Measurements from ENCODE around the gene SLC1A3.
"Not testable (repeated sequence)": the region's sequence is repeated elsewhere in the genome, so short reads cannot be mapped to it uniquely, and the experiment has no call there.

SLC1A3 gene

DNA sequence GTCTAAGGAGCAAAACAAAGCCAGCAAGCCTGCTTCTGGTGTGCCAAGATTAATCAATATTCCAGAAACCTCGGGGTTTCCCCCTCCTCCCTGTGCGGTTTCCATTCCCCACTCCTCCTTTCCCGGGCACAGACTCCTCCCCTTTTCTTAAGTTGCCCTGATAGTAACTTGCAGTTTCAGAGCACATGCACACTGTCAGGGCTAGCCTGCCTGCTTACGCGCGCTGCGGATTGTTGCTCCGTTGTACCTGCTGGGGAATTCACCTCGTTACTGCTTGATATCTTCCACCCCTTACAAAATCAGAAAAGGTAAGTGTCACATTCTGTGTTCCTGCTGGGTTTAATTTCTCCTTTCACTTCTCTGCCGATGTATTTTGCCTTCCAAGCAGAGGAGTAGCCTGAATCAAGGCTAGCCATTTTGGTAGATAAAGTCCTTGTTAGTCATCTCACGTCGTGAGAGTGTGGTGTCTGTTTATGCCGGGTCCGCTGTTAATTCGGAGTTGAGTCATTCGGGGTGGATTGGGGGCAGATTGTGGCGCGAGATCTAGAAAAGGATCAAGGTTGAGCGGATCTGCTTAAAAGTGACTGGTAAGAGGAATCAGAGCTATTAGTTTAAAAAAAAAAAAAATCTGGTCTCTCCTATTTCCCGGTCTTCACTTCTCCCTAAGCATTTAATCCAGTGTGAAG is at the start of gene SLC1A3:
Gene SLC1A3 (plus strand): TSS at position 179 of the 686 bp plus-strand sequence. CDS start 1,818 bp downstream, outside the sequence.
- no peaks in the 10 kb centered on the region for H3K4me1 ChIP-seq (ENCODE audit: control insufficient read depth, insufficient read depth, low read length)
- no peaks in the 10 kb centered on the region for H3K9me3 ChIP-seq (ENCODE audit: control insufficient read depth, low read length)
- peak within 1 kb of the TSS; percentile 44 for H3K4me3 ChIP-seq (ENCODE audit: low read length)
- peaks cover 4% of the 10 kb centered on the region for H3K27me3 ChIP-seq (ENCODE audit: control insufficient read depth, insufficient read depth, low read length)
- H3K9ac ChIP-seq (ENCODE audit: low read length), result peak within 1 kb of the TSS; percentile 36
- no peaks in the 10 kb centered on the region for H3K36me3 ChIP-seq (ENCODE audit: control insufficient read depth, insufficient read depth, low read length)

DNA sequence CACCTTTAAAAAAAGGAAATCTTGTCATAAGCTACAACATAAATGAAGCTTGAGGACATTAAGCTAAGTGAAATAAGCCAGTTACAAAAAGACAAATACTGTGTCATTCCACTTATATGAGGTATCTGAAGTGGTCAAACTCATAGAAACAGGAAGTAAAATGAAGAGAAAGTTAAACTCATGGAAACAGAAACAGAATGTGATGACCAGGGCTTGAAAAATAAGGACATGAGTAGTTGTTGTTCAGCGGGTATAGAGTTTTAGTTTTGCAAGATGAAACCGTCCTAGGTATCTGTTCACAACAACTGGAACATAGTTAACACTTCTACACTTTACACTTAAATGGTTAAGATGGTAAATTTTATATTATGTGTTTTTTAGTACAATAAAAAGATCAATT is 47.8 kb upstream of the SLC1A3 start:
- Histone ChIP-seq H3K4me1 (ENCODE audit: control insufficient read depth, insufficient read depth, low read length) (no peaks in the 10 kb centered on the region), H3K9me3 (ENCODE audit: control insufficient read depth, low read length) (no peaks in the 10 kb centered on the region), H3K4me3 (ENCODE audit: low read length) (no peak overlapping the region)

DNA sequence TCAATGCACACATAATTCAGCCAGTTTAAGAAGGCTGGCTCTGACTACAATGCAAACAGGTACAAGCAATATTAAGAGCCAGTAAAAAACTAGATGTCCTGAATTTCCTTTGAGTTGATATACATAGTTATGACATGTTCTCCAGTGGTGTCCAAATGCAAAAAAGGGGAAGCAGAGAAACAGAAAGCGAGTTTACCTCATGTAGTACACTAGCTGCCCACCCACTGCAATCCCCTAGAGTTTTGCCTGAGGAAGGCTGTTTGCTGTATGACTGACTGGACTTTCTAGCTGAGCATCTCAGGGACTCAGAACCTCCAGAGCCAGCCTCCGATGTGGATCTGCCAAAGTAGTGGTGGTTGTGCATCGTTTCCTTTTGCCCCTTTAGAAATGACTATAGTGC is 44.8 kb upstream of the SLC1A3 start:
- Histone ChIP-seq H3K36me3 (ENCODE audit: control insufficient read depth, insufficient read depth, low read length) (no peaks in the 10 kb centered on the region), H3K27me3 (ENCODE audit: control insufficient read depth, insufficient read depth, low read length) (no peaks in the 10 kb centered on the region), H3K4me3 (ENCODE audit: low read length) (no peak overlapping the region), H3K9ac (ENCODE audit: low read length) (no peak overlapping the region), H3K4me1 (ENCODE audit: control insufficient read depth, insufficient read depth, low read length) (no peaks in the 10 kb centered on the region), H3K9me3 (ENCODE audit: control insufficient read depth, low read length) (no peaks in the 10 kb centered on the region)

More for the DNA sequence above, 47.8 kb upstream of the SLC1A3 start:
- no peaks in the 10 kb centered on the region for H3K27me3 ChIP-seq (ENCODE audit: control insufficient read depth, insufficient read depth, low read length)
- no peak overlapping the region for H3K9ac ChIP-seq (ENCODE audit: low read length)
- H3K36me3 ChIP-seq (ENCODE audit: control insufficient read depth, insufficient read depth, low read length), result no peaks in the 10 kb centered on the region

DNA sequence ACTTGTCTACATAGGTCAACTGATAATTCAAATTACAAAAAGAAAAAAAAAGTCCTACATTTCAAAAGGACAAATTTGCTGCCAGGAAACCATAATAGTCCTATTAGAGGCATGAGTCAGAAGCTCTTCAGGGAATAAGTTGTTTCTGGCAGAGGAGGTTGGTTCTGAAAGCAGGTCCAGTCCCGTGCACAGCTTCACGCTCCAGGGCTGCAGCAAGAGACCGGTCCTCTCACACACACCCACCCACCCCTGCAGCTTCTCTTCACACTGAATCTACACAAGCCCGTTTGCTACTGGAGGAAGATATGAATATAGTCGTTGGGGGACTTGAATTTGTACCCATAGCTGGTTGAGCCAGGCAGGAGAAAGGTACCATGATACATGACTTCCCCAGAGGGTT is 36.9 kb upstream of the SLC1A3 start:
- no peaks in the 10 kb centered on the region for H3K4me1 ChIP-seq (ENCODE audit: control insufficient read depth, insufficient read depth, low read length)
- no peak overlapping the region for H3K9ac ChIP-seq (ENCODE audit: low read length)
- H3K36me3 ChIP-seq (ENCODE audit: control insufficient read depth, insufficient read depth, low read length), result no peaks in the 10 kb centered on the region
- H3K9me3 ChIP-seq (ENCODE audit: control insufficient read depth, low read length), result no peaks in the 10 kb centered on the region
- H3K27me3 ChIP-seq (ENCODE audit: control insufficient read depth, insufficient read depth, low read length), result no peaks in the 10 kb centered on the region
- H3K4me3 ChIP-seq (ENCODE audit: low read length), result no peak overlapping the region

DNA sequence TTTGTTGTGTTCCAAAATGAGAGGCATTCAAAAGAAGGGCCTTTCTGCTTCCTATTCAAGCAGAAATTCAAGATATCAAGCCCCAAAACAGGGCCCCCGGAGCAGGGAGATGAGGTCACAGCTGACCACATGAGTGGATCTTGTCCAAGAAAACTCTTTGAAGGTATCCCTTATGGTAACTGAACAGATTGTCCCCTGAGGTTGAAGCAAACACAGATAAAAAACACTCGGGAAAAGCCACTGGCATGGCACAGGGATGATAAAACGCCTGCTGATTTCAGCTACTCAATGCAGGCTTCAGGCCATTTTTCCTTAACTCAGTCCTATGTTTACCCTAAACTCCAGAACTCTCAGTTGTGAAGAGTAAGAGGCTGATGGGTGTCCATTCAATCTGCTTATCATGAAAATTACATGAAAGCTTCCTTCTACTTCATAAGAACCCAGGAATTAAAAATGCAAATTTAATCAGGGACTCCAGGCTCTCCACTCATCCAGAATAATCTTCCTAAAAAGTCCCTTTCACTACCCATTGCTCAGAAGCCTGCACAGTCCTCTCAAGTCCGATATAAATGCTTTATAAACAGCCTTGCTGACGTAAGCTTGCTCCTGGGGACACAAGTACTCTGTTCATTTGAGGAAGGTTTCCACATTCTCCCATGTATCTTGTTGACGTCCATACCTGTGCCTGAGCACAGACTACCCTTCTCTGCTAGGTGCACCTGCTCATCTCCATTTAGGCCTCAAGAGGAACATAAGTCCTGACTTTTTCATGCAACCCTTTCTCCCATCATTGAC is 35.9 kb upstream of the SLC1A3 start:
- Histone ChIP-seq H3K4me3 (ENCODE audit: low read length) (no peak overlapping the region), H3K27me3 (ENCODE audit: control insufficient read depth, insufficient read depth, low read length) (no peaks in the 10 kb centered on the region), H3K9me3 (ENCODE audit: control insufficient read depth, low read length) (no peaks in the 10 kb centered on the region), H3K4me1 (ENCODE audit: control insufficient read depth, insufficient read depth, low read length) (no peaks in the 10 kb centered on the region), H3K9ac (ENCODE audit: low read length) (no peak overlapping the region), H3K36me3 (ENCODE audit: control insufficient read depth, insufficient read depth, low read length) (no peaks in the 10 kb centered on the region)

DNA sequence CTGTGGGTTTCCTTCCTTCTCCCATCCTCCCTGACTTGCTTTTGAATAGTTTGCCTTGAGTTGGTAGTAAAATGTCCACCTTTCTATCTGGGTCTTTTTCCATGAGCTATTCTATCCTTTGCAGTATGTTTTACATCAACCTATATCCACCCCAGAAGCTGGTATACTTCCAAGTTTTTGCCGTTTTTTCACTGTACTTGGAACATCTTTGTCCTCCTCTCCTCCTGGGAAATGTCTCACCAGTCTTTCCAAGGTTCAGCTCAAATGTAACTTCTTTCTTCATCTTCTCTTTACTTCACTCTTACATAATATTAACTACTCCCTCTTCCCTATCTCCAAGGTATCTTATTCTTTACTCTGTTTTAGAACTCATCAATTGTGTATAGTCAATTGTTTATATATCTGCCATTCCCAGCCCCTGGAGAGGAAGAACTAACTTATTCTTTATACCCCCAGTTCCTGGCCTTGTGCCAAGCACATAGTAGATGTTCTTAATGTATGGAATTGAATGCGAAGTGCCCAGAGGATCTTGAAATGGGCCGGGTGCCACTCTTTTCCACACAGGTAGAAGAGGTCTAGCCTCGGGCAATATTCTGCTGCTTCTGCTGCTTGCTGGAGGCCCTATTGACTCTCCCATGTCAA is 34.9 kb upstream of the SLC1A3 start:
- H3K9me3 ChIP-seq (ENCODE audit: control insufficient read depth, low read length), result no peaks in the 10 kb centered on the region
- H3K36me3 ChIP-seq (ENCODE audit: control insufficient read depth, insufficient read depth, low read length), result no peaks in the 10 kb centered on the region
- H3K9ac ChIP-seq (ENCODE audit: low read length), result no peak overlapping the region
- no peaks in the 10 kb centered on the region for H3K4me1 ChIP-seq (ENCODE audit: control insufficient read depth, insufficient read depth, low read length)
- no peak overlapping the region for H3K4me3 ChIP-seq (ENCODE audit: low read length)
- no peaks in the 10 kb centered on the region for H3K27me3 ChIP-seq (ENCODE audit: control insufficient read depth, insufficient read depth, low read length)

DNA sequence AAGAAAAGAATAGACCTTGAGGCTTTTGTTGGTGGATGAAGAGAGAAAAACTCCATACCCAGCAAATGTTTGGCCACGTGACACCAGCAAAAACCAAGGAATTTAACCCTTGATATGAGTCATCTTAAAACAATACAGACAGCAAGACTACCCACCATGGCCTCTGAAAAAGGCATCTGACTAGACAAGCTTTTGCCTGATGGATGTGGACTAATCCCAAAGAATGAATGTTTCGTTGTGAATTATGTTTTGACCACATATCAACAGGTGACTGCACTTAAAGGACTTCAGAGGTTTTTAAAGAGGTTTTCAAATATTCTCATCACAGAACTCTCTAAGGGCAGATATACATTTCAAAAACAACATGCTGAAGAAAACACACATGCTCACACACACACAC is 33.0 kb upstream of the SLC1A3 start:
- H3K4me1 ChIP-seq (ENCODE audit: control insufficient read depth, insufficient read depth, low read length), result no peaks in the 10 kb centered on the region
- H3K4me3 ChIP-seq (ENCODE audit: low read length), result no peak overlapping the region
- H3K9me3 ChIP-seq (ENCODE audit: control insufficient read depth, low read length), result no peaks in the 10 kb centered on the region
- H3K9ac ChIP-seq (ENCODE audit: low read length), result no peak overlapping the region
- no peaks in the 10 kb centered on the region for H3K27me3 ChIP-seq (ENCODE audit: control insufficient read depth, insufficient read depth, low read length)
- no peaks in the 10 kb centered on the region for H3K36me3 ChIP-seq (ENCODE audit: control insufficient read depth, insufficient read depth, low read length)

DNA sequence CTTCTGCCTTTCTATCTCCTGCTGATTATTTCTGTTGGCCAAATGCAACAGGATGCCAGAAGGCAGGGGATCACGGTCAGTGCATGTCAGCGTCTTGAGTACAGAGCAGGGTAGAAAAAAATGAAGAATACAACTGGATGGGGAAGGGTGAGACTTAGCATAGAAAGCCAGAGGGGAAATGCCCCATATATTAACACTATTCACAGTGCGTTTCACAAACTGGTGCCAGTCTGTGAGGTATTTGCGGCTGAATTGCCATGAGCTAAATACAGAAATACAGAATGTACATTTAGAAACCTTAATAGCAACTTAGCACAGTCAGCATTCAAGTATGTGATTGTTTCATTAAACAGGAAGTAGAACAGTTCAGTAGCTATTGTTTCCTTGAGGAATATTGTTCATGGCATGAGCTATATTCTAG is 31.0 kb upstream of the SLC1A3 start:
- H3K9ac ChIP-seq (ENCODE audit: low read length), result no peak overlapping the region
- no peak overlapping the region for H3K4me3 ChIP-seq (ENCODE audit: low read length)
- no peaks in the 10 kb centered on the region for H3K36me3 ChIP-seq (ENCODE audit: control insufficient read depth, insufficient read depth, low read length)
- H3K4me1 ChIP-seq (ENCODE audit: control insufficient read depth, insufficient read depth, low read length), result no peaks in the 10 kb centered on the region
- H3K9me3 ChIP-seq (ENCODE audit: control insufficient read depth, low read length), result no peaks in the 10 kb centered on the region
- no peaks in the 10 kb centered on the region for H3K27me3 ChIP-seq (ENCODE audit: control insufficient read depth, insufficient read depth, low read length)

DNA sequence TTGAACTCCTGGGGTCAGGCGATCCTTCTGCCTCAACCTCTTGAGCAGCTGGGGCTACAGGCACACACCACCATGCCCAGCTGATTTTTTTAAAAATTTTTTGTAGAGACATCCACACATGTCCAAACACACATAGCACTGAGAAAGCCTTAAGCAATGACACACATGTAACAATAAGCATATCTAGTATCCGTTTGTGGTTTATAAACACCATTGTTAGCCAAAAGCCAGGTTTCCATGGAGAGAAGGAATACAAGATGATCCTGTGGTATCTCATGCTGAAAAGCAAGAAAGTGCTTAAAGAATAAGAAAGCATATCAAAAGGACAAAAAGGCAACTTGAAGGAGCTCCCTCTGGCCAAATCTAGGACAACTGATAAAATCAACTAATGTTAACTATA is 29.7 kb upstream of the SLC1A3 start:
- Histone ChIP-seq H3K9ac (ENCODE audit: low read length) (no peak overlapping the region), H3K27me3 (ENCODE audit: control insufficient read depth, insufficient read depth, low read length) (no peaks in the 10 kb centered on the region), H3K9me3 (ENCODE audit: control insufficient read depth, low read length) (no peaks in the 10 kb centered on the region), H3K4me3 (ENCODE audit: low read length) (no peak overlapping the region), H3K36me3 (ENCODE audit: control insufficient read depth, insufficient read depth, low read length) (no peaks in the 10 kb centered on the region), H3K4me1 (ENCODE audit: control insufficient read depth, insufficient read depth, low read length) (no peaks in the 10 kb centered on the region)

DNA sequence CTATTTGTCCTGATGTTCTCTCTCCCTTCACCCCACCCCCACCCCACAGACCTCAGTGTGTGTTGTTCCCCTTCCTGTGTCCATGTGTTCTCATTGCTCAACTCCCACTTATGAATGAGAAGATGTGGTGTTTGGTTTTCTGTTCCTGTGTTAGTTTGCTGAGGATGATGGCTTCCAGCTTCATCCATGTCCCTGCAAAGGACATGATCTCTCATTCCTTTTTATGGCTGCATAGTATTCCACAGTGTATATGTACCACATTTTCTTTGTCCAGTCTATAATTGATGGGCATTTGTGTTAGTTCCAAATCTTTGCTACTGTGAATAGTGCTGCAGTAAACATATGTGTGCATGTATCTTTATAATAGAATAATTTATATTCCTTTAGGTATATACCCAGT is 26.5 kb upstream of the SLC1A3 start:
- H3K4me3 ChIP-seq (ENCODE audit: low read length); H3K9ac ChIP-seq (ENCODE audit: low read length); H3K36me3 ChIP-seq (ENCODE audit: control insufficient read depth, insufficient read depth, low read length); H3K27me3 ChIP-seq (ENCODE audit: control insufficient read depth, insufficient read depth, low read length); H3K4me1 ChIP-seq (ENCODE audit: control insufficient read depth, insufficient read depth, low read length); H3K9me3 ChIP-seq (ENCODE audit: control insufficient read depth, low read length): not testable (repeated sequence)

DNA sequence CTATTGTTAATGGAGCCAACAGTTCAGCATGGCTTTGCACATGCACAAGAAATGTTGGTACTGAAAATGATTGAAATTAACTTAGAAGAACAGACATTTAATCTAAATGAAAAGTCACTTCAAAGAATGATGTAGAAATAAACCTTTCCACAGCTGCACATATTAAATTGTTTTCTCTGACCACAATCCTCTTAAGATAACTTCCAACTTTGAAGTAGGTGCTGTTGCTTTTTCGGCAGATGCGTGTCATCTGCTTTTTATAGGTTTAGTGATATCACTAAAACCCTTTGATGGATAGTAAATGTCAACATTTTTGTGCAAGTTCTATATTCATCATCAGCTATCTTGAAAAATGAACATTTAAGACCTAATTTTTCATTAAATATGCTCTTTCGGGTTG is 25.3 kb upstream of the SLC1A3 start:
- Histone ChIP-seq H3K4me1 (ENCODE audit: control insufficient read depth, insufficient read depth, low read length) (no peaks in the 10 kb centered on the region), H3K9me3 (ENCODE audit: control insufficient read depth, low read length) (no peaks in the 10 kb centered on the region), H3K9ac (ENCODE audit: low read length) (no peak overlapping the region), H3K36me3 (ENCODE audit: control insufficient read depth, insufficient read depth, low read length) (no peaks in the 10 kb centered on the region), H3K4me3 (ENCODE audit: low read length) (no peak overlapping the region), H3K27me3 (ENCODE audit: control insufficient read depth, insufficient read depth, low read length) (no peaks in the 10 kb centered on the region)
